ENCODE data around the gene NOCT.
"Not testable (repeated sequence)": the region's sequence is repeated elsewhere in the genome, so short reads cannot be mapped to it uniquely, and the experiment has no call there.

NOCT gene, protein sequence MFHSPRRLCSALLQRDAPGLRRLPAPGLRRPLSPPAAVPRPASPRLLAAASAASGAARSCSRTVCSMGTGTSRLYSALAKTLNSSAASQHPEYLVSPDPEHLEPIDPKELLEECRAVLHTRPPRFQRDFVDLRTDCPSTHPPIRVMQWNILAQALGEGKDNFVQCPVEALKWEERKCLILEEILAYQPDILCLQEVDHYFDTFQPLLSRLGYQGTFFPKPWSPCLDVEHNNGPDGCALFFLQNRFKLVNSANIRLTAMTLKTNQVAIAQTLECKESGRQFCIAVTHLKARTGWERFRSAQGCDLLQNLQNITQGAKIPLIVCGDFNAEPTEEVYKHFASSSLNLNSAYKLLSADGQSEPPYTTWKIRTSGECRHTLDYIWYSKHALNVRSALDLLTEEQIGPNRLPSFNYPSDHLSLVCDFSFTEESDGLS

GRCh38 chr4:139015269-139015947 is at the start of gene NOCT:
TSS of gene NOCT (plus strand) at chr4:139015781. CDS start at chr4:139015982, 201 bp downstream.
- FAIRE-seq = no peak

- no peak for FAIRE-seq
Observed at GRCh38 chr4:138967313-138967712, 48.3 kb upstream of the NOCT start.

- FAIRE-seq = no peak
Observed at GRCh38 chr4:138972956-138973801, 42.4 kb upstream of the NOCT start.

DNA sequence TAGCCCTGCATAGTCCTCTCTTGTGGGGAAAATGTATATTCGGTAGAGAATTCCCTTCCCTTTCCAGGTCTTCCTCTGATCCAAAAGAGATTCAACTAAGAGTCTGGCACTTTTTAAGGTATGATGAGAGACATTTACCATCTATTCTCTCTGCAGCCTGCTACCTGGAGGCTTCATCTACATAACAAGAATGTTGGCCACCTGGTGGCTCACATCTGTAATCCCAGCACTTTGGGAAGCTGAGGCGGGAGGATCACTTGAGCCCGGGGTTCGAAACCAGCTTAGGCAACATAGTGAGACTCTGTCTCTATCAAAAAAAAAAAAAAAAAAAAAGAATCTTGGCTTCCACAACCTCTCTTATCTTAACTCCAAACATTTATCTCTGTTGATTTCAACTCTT is 40.4 kb upstream of the NOCT start:
- FAIRE-seq = no peak

GRCh38 chr4:138976526-138976925 is 39.1 kb upstream of the NOCT start:
- no peak for FAIRE-seq

- FAIRE-seq = no peak
Observed at GRCh38 chr4:138977524-138977923, 38.1 kb upstream of the NOCT start.

- no peak for FAIRE-seq
Observed at GRCh38 chr4:138978028-138978585, 37.5 kb upstream of the NOCT start.

DNA sequence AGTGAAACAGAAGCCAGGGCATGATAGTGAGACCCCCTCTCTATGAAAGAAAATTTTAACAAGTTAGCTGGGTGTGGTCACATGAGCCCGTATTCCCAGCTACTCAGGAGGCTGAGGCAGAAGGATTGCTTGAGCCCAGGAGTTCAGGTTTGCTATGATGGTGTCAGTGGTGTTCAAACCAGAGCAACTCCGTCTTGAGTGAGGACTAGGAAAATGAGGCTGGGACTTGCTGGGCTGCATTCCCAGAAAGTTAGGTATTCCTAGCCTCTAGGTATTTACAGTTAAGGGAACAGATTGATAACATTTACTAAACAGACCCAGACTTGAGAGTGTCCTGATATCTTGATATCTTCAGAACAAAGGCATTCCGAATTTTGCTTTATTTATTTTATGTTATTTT is 37.0 kb upstream of the NOCT start:
- no peak for FAIRE-seq

DNA sequence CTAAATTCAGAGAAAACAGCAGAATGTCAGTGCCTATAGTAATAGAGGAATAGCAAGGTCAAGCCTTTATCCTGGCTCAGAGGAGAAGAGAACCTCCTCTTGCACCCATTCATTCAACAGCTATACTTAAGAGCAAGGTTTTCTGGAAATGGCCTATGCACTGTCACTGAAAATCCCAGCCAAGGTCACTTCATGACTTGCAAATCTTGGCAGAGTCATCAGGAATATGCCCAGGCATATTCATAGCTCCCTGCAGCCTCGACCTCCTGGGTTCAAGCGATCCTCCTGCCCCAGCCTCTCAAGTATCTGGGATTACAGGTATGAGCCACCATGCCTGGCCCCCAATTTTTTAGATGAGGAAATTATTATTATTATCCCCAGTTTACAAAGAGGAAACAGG is 35.8 kb upstream of the NOCT start:
- no peak for FAIRE-seq

GRCh38 chr4:138981930-138982390 is 33.6 kb upstream of the NOCT start:
- no peak for FAIRE-seq

DNA sequence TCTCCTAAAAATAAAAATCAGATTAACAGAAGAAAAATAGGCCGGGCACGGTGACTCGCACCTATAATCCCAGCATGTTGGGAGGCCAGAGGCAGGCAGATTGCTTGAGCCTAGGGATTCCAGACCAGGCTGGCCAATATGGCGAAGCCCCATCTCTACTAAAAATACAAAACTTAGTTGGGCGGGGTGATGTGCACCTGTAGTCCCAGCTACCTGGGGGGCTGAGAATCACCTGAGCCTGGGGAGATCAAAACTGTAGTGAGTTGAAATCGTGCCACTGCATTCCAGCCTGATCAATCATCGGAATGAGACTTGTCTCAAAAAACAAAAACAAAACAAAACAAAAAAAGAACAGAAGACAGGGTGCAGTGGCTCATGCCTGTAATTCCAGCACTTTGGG is 32.8 kb upstream of the NOCT start:
- no peak for FAIRE-seq

- no peak for FAIRE-seq
Observed at GRCh38 chr4:138983690-138984089, 31.9 kb upstream of the NOCT start.

DNA sequence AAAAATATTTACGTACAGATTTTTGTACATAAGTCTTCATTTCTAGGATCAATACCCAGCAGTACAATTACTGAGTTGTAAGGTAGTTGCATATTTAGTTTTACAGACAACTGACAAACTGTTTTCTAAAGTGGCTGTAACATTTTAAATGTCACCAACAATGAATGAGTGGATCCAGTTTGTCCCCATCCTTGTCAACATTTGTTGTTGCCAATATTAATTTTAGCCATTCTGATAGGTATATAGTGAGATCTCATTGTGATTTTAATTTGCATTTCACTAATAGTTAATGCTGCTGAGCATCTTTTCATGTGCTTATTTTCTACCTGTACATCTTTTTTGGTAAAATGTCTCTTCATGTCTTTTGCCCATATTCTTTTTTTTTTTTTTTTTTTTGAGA is 30.9 kb upstream of the NOCT start:
- FAIRE-seq = no peak

DNA sequence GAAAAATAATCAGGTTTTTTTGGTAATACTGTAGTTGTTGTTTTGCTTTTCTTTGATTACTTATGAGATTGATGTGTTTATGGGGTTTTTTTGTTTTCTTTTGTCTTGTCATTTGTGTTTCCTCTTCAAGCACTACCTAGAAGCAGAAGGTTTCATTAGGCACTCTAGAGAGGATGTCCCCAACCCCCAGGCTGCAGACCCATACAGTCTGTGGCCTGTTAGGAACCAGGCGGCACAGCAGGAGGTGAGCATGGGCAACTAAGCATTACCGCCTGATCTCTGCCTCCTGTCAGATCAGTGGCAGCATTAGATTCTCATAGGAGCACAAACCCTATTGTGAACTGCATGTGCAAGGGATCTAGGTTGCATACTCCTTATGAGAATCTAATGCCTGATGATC is 22.9 kb upstream of the NOCT start:
- FAIRE-seq = no peak

DNA sequence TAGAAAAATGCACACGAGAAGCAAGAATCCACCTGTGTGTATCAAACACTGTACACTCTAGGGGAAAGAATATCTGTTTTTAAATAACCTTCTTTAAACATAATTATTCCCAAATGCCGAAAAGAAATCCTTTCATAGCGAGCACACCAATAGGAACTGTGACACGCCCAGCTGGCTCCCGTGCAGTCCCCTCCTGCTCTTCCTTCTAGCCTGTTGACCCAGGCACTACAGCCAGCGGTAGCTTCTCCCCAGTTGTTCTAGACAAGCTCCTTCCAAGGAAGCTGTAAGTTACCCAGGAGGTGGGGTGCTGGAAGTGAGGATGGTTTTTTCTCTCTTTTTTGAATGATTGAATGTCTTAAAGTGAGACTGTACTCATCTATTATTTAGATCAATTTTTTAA is 19.5 kb upstream of the NOCT start:
- FAIRE-seq = no peak

DNA sequence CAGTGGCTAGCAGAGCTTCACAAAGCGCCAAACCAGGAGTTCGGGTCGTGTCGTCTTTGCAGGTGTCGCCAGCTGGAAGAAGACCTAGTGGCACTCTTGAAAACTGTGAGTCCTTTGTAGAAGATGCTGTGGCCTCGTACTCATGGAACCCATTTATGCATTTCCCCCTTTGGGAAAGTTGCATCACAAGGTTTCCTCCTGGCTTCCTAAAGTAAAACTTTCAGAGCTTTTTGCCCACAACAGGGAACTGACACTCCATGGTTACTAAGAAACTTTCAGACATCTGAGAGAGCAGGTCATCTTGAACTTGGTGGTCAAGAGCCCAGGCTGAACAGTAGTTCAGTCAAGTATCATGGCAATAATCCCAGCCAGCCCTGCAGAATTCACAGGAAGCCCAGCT is 15.9 kb upstream of the NOCT start:
- FAIRE-seq = no peak

GRCh38 chr4:139000134-139000533 is 15.4 kb upstream of the NOCT start:
- not testable (repeated sequence) for FAIRE-seq

DNA sequence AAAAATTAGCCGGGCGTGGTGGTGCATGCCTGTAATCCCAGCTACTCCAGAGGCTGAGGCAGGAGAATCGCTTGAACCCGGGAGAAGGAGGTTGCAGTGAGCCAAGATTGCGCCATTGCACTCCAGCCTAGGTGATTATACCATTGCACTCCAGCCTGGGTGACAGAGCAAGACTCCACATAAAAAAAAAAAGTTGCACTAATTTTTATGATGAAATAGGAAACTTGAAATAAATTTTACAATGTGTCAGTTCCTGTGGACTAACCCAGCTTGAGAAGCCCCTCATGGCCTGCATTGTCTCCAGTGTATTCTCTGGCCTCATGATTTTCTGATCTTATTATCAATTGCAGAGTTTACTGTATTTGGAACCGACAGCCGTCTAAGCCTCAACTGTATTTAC is 14.2 kb upstream of the NOCT start:
- FAIRE-seq = not testable (repeated sequence)

- FAIRE-seq = not testable (repeated sequence)
Observed at GRCh38 chr4:139003668-139004067, 11.9 kb upstream of the NOCT start.

- no peak for FAIRE-seq
Observed at GRCh38 chr4:139005774-139006173, 9.8 kb upstream of the NOCT start.

DNA sequence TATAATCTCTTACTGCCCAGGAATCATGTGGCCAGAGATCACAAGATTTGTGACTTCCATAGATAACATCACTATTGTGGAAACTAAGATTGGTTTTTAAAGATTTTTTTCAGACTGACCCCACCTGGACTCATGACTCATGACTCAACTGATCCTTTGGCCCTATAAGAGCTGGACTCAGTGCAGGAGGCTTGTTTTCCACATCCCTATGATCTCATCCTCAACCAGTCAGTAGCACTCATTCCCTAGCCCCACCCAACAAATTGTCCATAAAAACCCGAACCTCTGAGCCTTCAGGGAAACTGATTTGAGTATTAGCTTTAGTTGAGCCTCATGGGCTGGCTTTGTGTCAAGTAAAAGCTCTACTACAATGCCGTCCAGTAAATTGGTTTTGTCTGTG is 7.9 kb upstream of the NOCT start:
- no peak for FAIRE-seq

GRCh38 chr4:139008278-139008677 is 7.3 kb upstream of the NOCT start:
- FAIRE-seq = not testable (repeated sequence)

DNA sequence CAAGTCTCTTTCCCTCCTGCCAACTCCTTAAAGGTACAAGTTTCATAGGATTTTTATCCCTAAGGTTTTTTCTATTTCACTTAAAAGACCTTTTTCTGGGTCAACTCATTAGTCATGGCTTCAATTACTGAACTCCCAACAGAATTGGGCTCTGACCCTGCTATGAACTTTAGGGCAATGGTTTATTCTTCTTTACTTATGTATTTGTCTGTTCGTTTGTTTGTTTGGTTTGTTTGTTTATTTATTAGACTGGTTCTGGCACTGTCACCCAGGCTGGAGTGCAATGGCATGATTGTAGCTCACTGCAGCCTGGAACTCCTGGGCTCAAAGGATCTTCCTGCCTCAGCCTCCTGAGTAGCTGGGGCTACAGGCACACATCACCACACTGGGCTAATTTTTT is 5.9 kb upstream of the NOCT start:
- no peak for FAIRE-seq
